HG02759 (cell line): ENCODE measurements around the gene TMEM168.

Experiments
- ATAC-seq: cut with Tn5 transposase; IDR thresholded peaks from one replicate; pipeline ENCODE4 v1.9.1; 2021; ENCODE audit warnings: mild to moderate bottlenecking, moderate library complexity; ENCODE audit not compliant: unreplicated experiment

The TMEM168 gene

GRCh38 chr7:112726076-112726475 is 64.1 kb downstream of the TMEM168 start:
- no peak for ATAC-seq

- ATAC-seq, result no peak
Observed at GRCh38 chr7:112723416-112723815, 66.8 kb downstream of the TMEM168 start.

DNA sequence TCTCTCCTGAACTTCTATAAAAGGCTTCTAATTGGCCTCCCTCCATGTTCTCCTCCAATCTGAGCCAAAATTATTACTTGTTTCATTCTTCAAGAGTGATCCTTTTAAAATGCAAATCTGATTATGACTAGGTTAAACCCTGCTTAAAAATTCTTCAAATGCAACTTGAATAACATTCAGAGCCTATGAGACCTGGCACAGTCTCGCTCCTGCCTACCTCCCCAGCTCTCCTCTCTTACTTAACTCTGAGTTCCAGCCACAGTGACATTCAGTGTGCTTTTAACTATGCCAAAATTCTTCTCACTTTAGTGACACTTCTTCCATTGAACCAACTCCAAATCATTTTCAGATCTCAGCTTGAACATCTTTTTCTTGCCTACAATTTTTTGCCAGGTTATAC is 68.8 kb downstream of the TMEM168 start:
- ATAC-seq, result no peak

GRCh38 chr7:112715525-112715924 is 74.7 kb downstream of the TMEM168 start:
- ATAC-seq, result no peak

DNA sequence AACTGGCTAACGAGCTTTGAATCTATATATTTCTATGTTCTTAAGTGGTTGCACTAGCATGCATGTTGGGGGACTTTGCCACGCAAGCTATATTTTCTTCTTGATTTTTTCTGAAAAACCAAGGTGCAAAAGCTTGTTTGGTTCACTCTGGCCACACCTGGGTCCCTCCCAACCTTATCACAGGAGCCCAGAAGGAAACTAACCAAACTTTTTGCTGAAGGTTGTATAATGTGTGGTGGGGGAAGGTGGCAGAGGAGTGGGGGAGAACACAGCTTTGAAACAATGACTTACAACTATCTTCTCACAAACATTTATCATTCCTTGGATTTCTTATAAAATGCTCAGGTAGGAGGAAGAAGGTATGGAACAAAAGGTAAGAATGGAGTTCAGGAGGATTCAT is 75.3 kb downstream of the TMEM168 start:
- no peak for ATAC-seq
